A673 (cell line): ENCODE data around the gene HMCES.

ENCODE experiments used
- EZH2 ChIP-seq: fragments of 200-600 bp; sonication (generic); IDR thresholded peaks from 2 replicates; pipeline ENCODE4 v1.6.1; 2017; ENCODE audit warnings: borderline replicate concordance, low read depth, mild to moderate bottlenecking, mixed read lengths, antibody characterized with exemption, low read length; ENCODE audit not compliant: poor library complexity, severe bottlenecking
- TF ChIP-seq, protein P1 (sequence below): fragments of 300-800, 200-600 bp; sonication (generic); conservative IDR thresholded peaks from 2 replicates; pipeline ENCODE4 v1.5.1; 2017; ENCODE audit warnings: low read depth, mild to moderate bottlenecking, antibody characterized with exemption, low read length, moderate library complexity, mixed read lengths

DNA sequence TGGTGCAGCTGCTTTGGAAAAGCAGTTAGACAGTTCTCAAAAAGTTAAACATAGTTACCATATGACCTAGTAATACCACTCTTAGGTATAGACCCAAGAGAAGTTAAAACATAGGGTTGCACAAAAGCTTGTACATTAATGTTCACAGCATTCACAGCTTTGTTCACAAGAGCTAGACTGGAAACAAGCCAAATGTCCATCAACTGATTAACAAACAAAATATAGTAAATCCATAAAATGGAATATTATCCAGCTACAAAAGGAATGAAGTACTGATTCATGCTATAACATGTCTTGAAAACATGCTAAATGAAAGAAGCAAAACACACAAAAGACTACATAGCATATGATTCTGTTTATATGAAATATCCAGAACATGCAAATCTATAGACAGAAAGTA lies 32.0 kb upstream of the HMCES start:
- TF ChIP-seq, protein P1, sequence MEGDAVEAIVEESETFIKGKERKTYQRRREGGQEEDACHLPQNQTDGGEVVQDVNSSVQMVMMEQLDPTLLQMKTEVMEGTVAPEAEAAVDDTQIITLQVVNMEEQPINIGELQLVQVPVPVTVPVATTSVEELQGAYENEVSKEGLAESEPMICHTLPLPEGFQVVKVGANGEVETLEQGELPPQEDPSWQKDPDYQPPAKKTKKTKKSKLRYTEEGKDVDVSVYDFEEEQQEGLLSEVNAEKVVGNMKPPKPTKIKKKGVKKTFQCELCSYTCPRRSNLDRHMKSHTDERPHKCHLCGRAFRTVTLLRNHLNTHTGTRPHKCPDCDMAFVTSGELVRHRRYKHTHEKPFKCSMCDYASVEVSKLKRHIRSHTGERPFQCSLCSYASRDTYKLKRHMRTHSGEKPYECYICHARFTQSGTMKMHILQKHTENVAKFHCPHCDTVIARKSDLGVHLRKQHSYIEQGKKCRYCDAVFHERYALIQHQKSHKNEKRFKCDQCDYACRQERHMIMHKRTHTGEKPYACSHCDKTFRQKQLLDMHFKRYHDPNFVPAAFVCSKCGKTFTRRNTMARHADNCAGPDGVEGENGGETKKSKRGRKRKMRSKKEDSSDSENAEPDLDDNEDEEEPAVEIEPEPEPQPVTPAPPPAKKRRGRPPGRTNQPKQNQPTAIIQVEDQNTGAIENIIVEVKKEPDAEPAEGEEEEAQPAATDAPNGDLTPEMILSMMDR = no peak
- no peak for TF ChIP-seq EZH2
